OCI-LY3 (cell line): Measurements from ENCODE around the gene SELENON.

ENCODE experiments used
- H2AFZ ChIP-seq: fragments of 200-600, 300-600 bp; shearing (Covaris generic); 2 replicates; pipeline ENCODE4 v1.6.0; 2014; ENCODE audit warnings: antibody characterized with exemption, low read depth, low read length
- H3K27ac ChIP-seq: fragments of 200-600, 300-600 bp; sonication (generic); 2 replicates; pipeline ENCODE4 v1.5.1; 2014; ENCODE audit warnings: mild to moderate bottlenecking, low read length, moderate library complexity, mixed read lengths
- H3K27me3 ChIP-seq: fragments of 200-600, 300-600 bp; sonication (generic); 2 replicates; pipeline ENCODE4 v1.6.1; 2014; ENCODE audit warnings: low read depth, low read length, mixed read lengths
- H3K36me3 ChIP-seq: fragments of 200-600, 300-600 bp; sonication (generic); replicated peaks from 2 replicates; pipeline ENCODE3; 2014; ENCODE audit warnings: low read depth, low read length, mixed read lengths
- H3K4me1 ChIP-seq: fragments of 300-600, 200-600 bp; sonication (generic); 2 replicates; pipeline ENCODE4 v1.6.1; 2014; ENCODE audit warnings: low read length, mixed read lengths
- H3K4me2 ChIP-seq: fragments of 200-600, 300-600 bp; sonication (generic); 2 replicates; pipeline ENCODE4 v1.6.1; 2014; ENCODE audit warnings: low read length, mixed read lengths
- H3K4me3 ChIP-seq: fragments of 300-600, 200-600 bp; sonication (generic); 2 replicates; pipeline ENCODE4 v1.5.1; 2014; ENCODE audit warnings: antibody characterized with exemption, mild to moderate bottlenecking, low read length, moderate library complexity
- H3K79me2 ChIP-seq: fragments of 300-600, 200-600 bp; shearing (Covaris generic); 2 replicates; pipeline ENCODE4 v1.6.1; 2014; ENCODE audit warnings: mild to moderate bottlenecking, low read length, mixed read lengths
- H3K9ac ChIP-seq: fragments of 300-600, 200-600 bp; shearing (Covaris generic); 2 replicates; pipeline ENCODE4 v1.6.0; 2014; ENCODE audit warnings: mild to moderate bottlenecking, low read length, moderate library complexity
- H3K9me3 ChIP-seq: fragments of 200-600, 300-600 bp; shearing (Covaris generic); 2 replicates; pipeline ENCODE4 v1.6.1; 2014; ENCODE audit warnings: low read length, mixed read lengths; ENCODE audit not compliant: insufficient read depth
- H4K20me1 ChIP-seq: fragments of 200-600, 300-600 bp; sonication (generic); 2 replicates; pipeline ENCODE4 v1.6.1; 2016; ENCODE audit warnings: low read length, mixed read lengths; ENCODE audit not compliant: insufficient read depth
- EZH2phosphoT487 ChIP-seq: fragments of 200-600 bp; shearing (Covaris generic); IDR thresholded peaks from 2 replicates; pipeline ENCODE4 v1.6.1; 2018; ENCODE audit warnings: antibody characterized with exemption, mixed run types, low read depth
- TF ChIP-seq, protein P1 (sequence below): fragments of 200-600, 300-600 bp; sonication (generic); IDR thresholded peaks from 2 replicates; pipeline ENCODE4 v1.5.1; 2014; ENCODE audit warnings: antibody characterized with exemption, low read length, low read depth

The SELENON gene

DNA sequence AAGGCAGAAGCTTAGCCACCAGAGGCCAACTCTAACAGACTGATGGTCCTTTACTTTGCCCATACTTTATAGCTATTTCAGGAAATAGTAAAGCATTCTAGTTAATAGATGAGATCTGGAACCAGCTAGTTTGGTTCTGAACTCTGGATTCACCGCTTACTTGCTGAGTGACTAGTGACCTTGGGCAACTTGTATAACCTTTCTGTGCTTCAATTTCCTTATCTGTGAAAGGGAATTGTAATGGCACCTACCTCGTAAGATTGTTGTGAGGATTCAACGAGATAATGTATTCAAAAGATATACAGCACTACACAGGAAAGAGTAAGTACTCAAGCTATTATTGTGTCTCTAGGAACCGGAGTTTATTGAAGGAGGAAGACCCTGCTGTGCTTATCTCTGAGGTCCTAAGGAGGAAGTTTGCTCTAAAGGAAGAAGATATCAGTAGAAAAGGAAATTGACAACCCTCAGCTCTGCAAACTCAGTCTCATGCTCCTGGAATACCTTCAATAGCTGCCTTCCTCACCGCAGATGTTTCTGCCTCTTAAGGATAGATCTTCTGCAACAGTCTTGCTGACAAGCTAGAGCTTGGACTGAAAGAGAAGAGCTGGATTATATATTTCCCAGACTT lies 31.7 kb downstream of the SELENON start:
- Histone ChIP-seq H3K4me2 (no peak overlapping the region), H3K27ac (no peak overlapping the region), H3K9me3 (no peaks in the 10 kb centered on the region), H3K79me2 (no peaks in the 10 kb centered on the region), H3K9ac (no peak overlapping the region), H3K27me3 (no peaks in the 10 kb centered on the region), H2AFZ (no peak overlapping the region), H3K36me3 (peaks cover 18% of the 10 kb centered on the region), H3K4me1 (no peaks in the 10 kb centered on the region), H4K20me1 (no peaks in the 10 kb centered on the region), H3K4me3 (no peak overlapping the region)
- TF ChIP-seq, protein P1, sequence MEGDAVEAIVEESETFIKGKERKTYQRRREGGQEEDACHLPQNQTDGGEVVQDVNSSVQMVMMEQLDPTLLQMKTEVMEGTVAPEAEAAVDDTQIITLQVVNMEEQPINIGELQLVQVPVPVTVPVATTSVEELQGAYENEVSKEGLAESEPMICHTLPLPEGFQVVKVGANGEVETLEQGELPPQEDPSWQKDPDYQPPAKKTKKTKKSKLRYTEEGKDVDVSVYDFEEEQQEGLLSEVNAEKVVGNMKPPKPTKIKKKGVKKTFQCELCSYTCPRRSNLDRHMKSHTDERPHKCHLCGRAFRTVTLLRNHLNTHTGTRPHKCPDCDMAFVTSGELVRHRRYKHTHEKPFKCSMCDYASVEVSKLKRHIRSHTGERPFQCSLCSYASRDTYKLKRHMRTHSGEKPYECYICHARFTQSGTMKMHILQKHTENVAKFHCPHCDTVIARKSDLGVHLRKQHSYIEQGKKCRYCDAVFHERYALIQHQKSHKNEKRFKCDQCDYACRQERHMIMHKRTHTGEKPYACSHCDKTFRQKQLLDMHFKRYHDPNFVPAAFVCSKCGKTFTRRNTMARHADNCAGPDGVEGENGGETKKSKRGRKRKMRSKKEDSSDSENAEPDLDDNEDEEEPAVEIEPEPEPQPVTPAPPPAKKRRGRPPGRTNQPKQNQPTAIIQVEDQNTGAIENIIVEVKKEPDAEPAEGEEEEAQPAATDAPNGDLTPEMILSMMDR, result no peak
- no peak for TF ChIP-seq EZH2phosphoT487

DNA sequence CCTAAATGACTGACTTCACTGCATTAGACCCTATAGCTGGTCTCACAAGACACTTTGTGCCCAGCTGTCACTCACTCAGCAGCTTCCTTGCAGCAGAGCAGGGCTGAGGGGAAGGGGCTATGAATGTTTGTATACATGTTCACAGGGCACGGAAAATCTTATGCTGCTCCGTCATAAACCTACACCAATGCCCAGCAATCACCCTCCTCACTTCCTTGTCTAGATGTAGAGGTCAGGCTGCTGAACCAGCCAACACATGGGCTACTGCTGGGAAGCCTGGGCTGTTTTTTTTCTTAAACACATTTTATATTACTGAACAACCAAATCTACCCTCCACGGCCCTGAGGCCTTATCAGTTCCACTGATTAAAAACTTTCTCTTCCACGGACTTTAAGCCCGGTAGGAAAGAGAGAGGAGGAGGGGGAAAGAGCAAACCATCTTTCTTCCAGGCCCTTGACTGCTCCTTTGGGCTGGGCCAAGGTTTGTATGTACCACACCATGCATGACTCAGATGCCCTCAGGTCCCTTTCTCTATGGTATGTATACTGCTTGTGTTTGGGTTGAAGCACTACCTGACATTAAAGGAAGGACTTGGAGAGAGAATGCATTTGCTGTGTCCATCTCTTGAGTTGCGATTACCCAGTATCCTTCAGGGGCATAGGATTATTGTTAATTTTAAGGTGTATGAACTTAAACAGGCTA lies 32.5 kb downstream of the SELENON start:
- no peaks in the 10 kb centered on the region for H3K79me2 ChIP-seq
- no peak overlapping the region for H3K27ac ChIP-seq
- no peaks in the 10 kb centered on the region for H3K4me1 ChIP-seq
- H3K4me2 ChIP-seq, result no peak overlapping the region
- no peak overlapping the region for H3K4me3 ChIP-seq
- no peak overlapping the region for H2AFZ ChIP-seq
- H4K20me1 ChIP-seq, result no peaks in the 10 kb centered on the region
- peaks cover 18% of the 10 kb centered on the region for H3K36me3 ChIP-seq
- H3K27me3 ChIP-seq, result no peaks in the 10 kb centered on the region
- no peak for TF ChIP-seq EZH2phosphoT487
- no peaks in the 10 kb centered on the region for H3K9me3 ChIP-seq
- H3K9ac ChIP-seq, result no peak overlapping the region

DNA sequence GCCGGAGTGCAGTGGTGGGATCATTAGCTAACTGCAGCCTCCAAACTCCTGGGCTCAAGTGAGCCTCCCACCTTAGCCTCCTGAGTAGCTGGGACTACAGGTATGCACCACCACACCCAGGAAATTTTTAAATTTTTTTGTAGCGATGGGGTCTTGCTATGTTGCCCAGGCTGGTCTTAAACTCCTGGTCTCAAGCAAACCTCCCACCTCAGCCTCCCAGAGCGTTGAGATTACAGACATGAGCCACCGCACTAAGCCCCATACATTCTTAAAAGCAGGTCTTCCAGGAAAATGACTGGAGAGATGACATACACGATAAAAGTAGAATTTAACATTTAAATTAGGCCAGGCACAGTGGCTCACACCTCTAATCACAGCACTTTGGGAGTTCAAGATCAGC lies 33.2 kb downstream of the SELENON start:
- TF ChIP-seq, protein P1, result no peak
- TF ChIP-seq EZH2phosphoT487, result no peak
- H3K79me2 ChIP-seq, result no peaks in the 10 kb centered on the region
- peaks cover 18% of the 10 kb centered on the region for H3K36me3 ChIP-seq

DNA sequence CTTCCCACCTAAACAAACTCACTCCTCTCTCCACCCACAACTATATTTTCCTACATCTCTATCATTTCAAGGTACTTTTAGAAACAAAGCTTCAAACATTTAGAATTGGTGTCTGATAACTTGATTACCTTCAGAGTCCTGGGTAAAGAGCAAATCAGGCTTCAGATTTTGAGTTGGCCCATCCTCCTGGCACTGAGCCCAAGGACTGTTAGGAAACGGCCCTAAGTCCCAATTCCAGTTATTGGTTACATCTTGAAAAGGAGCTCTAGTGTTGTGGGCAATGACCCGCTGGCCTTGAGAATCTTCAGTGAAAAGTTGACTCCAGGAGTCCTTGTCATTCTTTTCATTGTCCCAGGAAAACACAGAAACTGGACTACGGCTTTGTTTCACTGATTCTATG lies 34.9 kb downstream of the SELENON start:
- Histone ChIP-seq H3K79me2 (no peaks in the 10 kb centered on the region; the same call in 1 of the 2 replicates), H3K36me3 (peaks cover 16% of the 10 kb centered on the region)
- TF ChIP-seq EZH2phosphoT487, result no peak
- TF ChIP-seq, protein P1, result no peak

More for the DNA sequence above, 33.2 kb downstream of the SELENON start:
- H4K20me1 ChIP-seq, result no peaks in the 10 kb centered on the region
- H3K4me3 ChIP-seq, result no peak overlapping the region
- no peak overlapping the region for H3K27ac ChIP-seq
- H3K4me1 ChIP-seq, result no peaks in the 10 kb centered on the region
- H3K27me3 ChIP-seq, result no peaks in the 10 kb centered on the region
- H3K9ac ChIP-seq, result no peak overlapping the region
- H3K4me2 ChIP-seq, result no peak overlapping the region
- no peak overlapping the region for H2AFZ ChIP-seq
- H3K9me3 ChIP-seq, result no peaks in the 10 kb centered on the region

More for the DNA sequence above, 34.9 kb downstream of the SELENON start:
- Histone ChIP-seq H3K4me1 (no peaks in the 10 kb centered on the region), H3K27me3 (no peaks in the 10 kb centered on the region), H4K20me1 (no peaks in the 10 kb centered on the region), H3K27ac (no peak overlapping the region), H3K9me3 (no peaks in the 10 kb centered on the region), H3K4me2 (no peak overlapping the region), H3K9ac (no peak overlapping the region), H3K4me3 (no peak overlapping the region), H2AFZ (no peak overlapping the region)
